Activated CD8-positive, alpha-beta memory T cell treated with anti-CD3 and anti-CD28 coated beads for 36 hours (primary cell): ENCODE data around the gene GALNT17. TPM values are rescaled to one million over a fixed set of nuclear protein-coding genes. Genes with fewer than 3 reads are reported as not detected.

Experiments used
- CTCF ChIA-PET: fragments of 350-600 bp; sonication (Branson Sonifier 250); formaldehyde crosslinking; loops from one replicate; lab custom pipeline; 2021; ENCODE audit warnings: antibody characterized with exemption; lab: Charles Lee
- POLR2A ChIA-PET: fragments of 350-600 bp; sonication (Branson Sonifier 250); formaldehyde crosslinking; loops from one replicate; lab custom pipeline; 2021; ENCODE audit warnings: antibody characterized with exemption; lab: Charles Lee
- total RNA-seq, 2 experiments: library from RNA; stranded (reverse); gene quantifications; one replicate each; pipeline ENCODE4 v1.2.3, GENCODE V29; 2021

GALNT17 gene
- total RNA-seq, 2 experiments from 2014 or later = not detected

- POLR2A ChIA-PET = no interaction called here
- CTCF ChIA-PET = no interaction called here
Observed at GRCh38 chr7:71322201-71322600, 190.3 kb downstream of the GALNT17 start.

DNA sequence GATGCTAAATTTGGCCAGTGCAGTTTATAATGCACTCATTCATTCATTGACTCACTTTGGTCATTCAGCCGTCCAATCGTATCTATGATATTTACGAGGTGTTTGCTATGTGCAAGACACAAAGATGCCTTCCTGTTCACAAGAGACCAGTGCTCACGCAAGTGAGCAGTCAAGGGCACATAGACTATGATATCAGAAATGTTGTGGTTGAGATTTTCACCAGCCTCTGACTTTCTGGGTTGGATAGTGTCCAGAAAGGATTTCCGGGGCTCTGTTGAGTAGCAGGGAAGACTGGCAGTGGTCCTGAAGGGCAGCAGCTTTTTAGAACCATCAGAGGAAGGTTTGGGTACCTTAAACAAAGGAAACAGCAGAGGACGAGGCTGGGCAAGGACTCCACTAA lies 191.8 kb downstream of the GALNT17 start:
- ChIA-PET CTCF (no interaction called here), POLR2A (no interaction called here)

DNA sequence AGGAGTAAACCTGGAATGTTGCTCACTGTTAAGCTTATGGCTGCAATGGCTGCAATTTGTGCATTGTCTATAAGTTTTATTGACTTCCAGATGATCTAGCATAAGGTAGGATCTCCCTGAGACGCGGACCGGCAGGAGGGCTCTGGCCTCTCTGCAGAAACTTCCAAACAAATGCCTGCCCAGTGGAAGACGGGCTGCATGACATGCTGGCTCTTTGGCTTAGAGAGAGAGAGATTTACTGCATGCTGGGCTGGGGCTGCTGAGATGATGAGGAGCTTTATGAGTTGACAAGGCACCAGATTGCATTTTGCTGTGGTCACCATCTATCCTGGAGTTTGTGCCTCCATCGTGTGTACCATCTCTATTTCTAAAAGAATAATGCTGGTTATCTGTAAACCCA lies 193.2 kb downstream of the GALNT17 start:
- ChIA-PET CTCF (no interaction called here), POLR2A (no interaction called here)

DNA sequence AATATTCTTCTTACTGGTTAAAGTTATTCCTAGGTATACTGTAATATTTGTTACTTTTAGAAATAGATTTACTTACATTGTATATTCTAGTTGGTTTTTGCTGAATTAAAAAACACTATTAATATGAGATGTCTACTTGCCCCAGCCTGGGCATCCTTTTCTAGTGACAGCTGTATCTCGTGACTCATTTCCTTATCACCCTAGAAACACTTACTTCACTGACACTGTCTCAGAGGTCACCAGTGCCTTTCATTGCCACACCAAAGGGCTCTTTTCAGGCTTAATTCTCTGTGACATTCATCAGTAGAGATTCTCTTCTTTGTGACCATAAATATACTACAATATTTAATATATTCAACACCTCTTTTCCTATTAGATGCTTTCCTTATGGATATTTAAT lies 194.7 kb downstream of the GALNT17 start:
- ChIA-PET POLR2A (no interaction called here), CTCF (no interaction called here)

DNA sequence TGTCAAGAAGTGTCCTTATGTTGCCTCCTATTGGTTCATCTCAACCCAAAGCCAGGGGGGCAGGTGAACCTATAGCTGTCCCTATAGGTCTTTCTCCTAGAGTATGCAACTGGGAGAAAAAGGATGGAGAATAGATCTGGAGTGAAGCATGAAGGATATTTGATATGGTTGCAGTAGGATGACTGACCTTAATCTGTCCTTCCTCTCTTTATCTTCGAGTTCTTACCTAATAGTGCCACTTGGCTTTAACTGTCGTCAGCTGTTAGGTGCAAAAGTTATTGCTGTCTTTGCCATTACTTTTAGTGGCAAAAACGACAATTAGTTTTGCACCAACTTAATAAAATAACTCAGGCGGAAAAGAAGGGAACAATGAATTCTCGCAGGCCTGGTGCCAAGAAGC lies 196.0 kb downstream of the GALNT17 start:
- ChIA-PET POLR2A (no interaction called here), CTCF (no interaction called here)

- ChIA-PET CTCF (no interaction called here), POLR2A (no interaction called here)
Observed at GRCh38 chr7:71329030-71329660, 197.2 kb downstream of the GALNT17 start.

- ChIA-PET POLR2A (no interaction called here), CTCF (no interaction called here)
Observed at GRCh38 chr7:71332207-71332606, 200.3 kb downstream of the GALNT17 start.

- ChIA-PET POLR2A (no interaction called here), CTCF (no interaction called here)
Observed at GRCh38 chr7:71334541-71334940, 202.6 kb downstream of the GALNT17 start.

DNA sequence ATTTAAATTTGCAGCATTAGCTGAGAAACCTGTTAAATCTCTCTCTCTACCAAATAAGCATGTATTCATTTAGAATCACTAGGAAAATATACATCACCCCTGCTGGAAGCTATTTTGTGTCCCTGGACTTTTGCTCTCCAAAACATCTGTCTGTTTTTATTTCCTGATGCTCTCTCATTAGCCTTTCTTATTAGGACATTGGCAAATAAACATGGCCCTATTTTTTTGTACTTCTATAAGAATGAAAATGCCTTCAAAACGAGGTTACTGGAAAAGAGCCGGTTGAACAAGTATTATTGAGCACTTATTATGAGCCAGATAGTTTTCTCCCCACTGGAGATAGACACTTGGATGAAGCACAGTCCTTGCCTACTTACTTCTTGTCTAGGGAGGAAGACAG lies 206.9 kb downstream of the GALNT17 start:
- ChIA-PET CTCF (no interaction called here), POLR2A (no interaction called here)

DNA sequence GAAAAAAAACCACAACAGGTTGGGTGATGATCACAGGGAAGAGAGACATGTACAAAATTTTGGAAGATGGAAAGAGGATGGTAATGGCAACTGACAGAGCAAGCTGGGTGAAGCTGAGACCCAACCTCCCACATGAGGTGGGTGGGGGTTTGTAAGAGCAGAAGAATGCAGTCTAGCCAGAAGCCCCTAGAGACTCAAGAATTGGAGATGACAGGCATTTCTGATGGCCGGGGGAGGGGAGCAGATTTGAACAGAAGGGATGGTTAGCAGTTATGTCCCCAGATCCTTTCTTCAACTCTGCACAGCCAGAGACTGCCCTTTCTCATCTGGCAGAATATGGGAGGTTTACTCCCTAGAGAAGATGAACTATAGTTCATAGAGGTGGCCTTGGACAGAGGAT lies 208.0 kb downstream of the GALNT17 start:
- POLR2A ChIA-PET = no interaction called here
- CTCF ChIA-PET = no interaction called here

GRCh38 chr7:71342202-71342601 lies 210.3 kb downstream of the GALNT17 start:
- POLR2A ChIA-PET = no interaction called here
- CTCF ChIA-PET = no interaction called here

DNA sequence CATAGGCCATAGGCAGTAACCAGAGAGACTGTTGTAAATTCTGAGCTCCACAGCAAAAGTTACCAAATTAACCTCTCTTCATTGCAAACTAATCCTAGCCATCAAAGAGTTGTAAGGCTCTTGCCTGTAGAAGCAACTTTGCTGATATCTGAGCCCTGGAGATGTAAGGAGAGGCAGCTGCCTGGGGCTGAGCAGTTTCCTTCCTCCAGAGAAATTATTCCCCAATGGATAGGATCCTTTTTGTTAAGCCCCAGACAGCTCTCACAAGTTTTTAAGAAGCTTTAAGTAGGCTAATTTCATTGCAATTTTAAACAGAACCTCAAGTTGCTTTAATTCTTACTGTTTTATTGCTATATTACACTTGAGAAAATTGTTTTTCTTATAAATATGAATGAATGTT lies 211.1 kb downstream of the GALNT17 start:
- POLR2A ChIA-PET = no interaction called here
- CTCF ChIA-PET = no interaction called here

DNA sequence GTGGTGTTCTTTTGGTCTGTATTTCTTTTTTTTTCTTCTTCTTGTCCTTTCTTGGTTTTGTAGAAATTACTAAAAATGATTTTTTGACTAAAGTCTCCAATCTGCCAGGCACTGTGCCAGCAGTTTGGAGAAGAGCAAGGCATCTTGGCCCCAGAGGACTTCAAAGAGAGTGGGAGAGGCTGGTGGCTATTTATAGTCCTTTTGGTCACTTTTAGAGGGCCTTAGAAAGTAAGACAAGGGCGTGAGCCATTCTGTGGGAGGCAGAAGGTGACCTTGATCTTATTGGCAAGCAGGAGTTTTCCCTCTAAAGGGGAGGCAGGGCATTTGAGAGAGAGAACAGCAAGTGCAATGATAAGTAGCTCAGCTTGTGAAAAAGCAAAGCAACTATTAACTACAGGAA lies 211.9 kb downstream of the GALNT17 start:
- ChIA-PET CTCF (no interaction called here), POLR2A (no interaction called here)

DNA sequence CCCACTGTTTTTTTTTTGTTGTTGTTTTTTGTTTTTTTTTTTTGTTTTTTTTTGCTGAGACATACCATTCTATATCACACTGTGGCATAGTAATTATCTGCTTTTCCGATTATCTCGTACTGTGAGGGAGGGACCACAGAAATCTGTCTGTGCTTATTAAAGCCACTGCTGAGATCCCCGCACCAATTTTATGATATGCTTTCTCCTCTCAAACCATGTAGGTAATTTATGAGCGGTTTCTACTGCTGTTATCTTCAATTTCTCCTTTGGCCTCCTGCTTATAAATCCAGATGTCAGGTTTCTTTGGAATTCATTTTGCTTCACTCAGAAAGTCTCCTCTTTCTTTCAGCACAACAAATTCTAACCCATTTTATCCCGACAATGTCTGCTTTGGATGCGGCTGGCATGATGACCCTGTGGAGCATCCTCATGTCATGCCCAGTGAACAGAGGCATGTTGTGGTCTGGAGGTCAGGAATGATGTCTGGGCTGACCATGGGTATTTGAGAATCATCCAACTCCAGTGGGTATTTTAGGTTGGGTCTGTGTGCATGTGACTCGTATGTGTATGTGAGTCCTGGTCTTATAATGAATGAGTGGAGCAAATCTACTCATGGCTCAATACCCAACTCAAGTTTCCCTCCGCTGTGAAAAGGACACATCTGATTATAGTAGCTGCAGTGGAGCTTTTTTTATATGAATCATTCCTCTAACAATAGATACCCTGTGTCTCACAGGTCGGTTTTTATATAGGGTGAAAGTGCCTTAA lies 213.4 kb downstream of the GALNT17 start:
- POLR2A ChIA-PET = no interaction called here
- CTCF ChIA-PET = interaction anchor here (0.6 kb wide), 1 partner anchor 476 kb away, joined by 4 read pairs; no protein-coding TSS in a partner anchor

GRCh38 chr7:71348821-71349681 lies 217.1 kb downstream of the GALNT17 start:
- ChIA-PET POLR2A (no interaction called here), CTCF (no interaction called here)

GRCh38 chr7:71349682-71350481 lies 217.9 kb downstream of the GALNT17 start:
- CTCF ChIA-PET = no interaction called here
- POLR2A ChIA-PET = no interaction called here

GRCh38 chr7:71350680-71351079 lies 218.7 kb downstream of the GALNT17 start:
- CTCF ChIA-PET = no interaction called here
- POLR2A ChIA-PET = no interaction called here

DNA sequence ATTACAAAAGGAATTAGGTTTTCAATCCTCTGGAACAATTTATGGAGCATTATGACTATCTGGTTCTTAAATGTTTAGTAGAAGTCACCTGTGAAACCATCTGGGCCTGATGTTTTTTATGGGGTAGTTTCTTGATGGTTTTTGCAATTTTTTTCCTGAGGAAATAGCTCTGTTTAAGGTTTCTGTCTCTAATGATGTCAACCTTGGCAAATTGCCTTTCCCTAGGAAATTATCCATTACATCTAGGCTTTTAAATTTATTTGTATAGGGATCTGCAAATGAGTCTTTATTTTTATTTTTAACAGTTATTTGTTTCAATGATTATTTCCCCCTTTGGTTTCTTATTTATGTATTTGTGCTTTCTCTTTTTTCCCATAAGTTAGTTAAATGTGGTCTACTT lies 222.8 kb downstream of the GALNT17 start:
- POLR2A ChIA-PET = no interaction called here
- CTCF ChIA-PET = no interaction called here

DNA sequence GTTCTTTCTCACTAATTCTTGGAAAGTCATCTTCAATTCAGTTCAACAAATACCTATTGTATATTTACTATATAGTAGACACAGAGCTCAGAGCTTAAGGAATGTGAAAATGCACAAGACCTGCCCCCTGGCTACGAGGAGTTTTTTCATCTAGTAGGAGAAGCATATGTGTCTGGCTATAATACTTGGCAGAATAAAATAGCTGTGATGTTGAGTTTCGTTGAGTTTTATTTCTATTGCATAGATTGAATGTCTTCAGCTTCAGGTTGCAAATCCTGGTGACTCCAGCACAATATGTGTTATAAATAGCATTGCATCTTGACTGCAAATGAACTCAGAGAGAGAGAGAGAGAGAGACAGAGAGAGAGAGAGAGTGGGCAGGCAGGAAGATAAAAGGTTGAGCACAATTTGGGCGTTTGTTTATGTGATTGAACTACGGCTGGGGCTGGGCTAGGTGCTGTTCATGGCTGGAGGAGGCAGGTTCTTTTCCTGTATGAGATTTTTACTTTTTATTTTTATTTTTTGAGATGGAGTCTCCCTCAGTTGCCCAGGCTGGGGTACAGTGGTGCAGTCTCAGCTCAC lies 229.6 kb downstream of the GALNT17 start:
- POLR2A ChIA-PET = no interaction called here

More for the DNA sequence above, 229.6 kb downstream of the GALNT17 start:
- CTCF ChIA-PET = no interaction called here
